Activated CD4-positive, alpha-beta memory T cell treated with anti-CD3 and anti-CD28 coated beads for 36 hours (primary cell): ENCODE results near the gene CBLC. TPM values are rescaled to one million over a fixed set of nuclear protein-coding genes. Genes with fewer than 3 reads are reported as not detected.

ENCODE experiments used
- CTCF ChIA-PET: fragments of 350-600 bp; sonication (Branson Sonifier 250); formaldehyde crosslinking; loops from one replicate; lab custom pipeline; 2021; ENCODE audit warnings: antibody characterized with exemption, inconsistent platforms; lab: Charles Lee
- POLR2A ChIA-PET: fragments of 350-600 bp; sonication (Branson Sonifier 250); formaldehyde crosslinking; loops from one replicate; lab custom pipeline; 2021; ENCODE audit warnings: antibody characterized with exemption; lab: Charles Lee
- DNase-seq: peaks from one replicate; pipeline ENCODE4 v3.0.0-alpha.2; 2020
- H3K27ac Mint-ChIP-seq: one replicate; pipeline ENCODE4 v1.8.0; 2021; ENCODE audit warnings: mixed read lengths
- H3K27me3 Mint-ChIP-seq: one replicate; pipeline ENCODE4 v1.8.0; 2021; ENCODE audit warnings: mixed read lengths
- H3K36me3 Mint-ChIP-seq: one replicate; pipeline ENCODE4 v1.8.0; 2021; ENCODE audit warnings: mixed read lengths
- H3K4me1 Mint-ChIP-seq: one replicate; pipeline ENCODE4 v1.8.0; 2021; ENCODE audit warnings: low read depth, mixed read lengths
- H3K4me3 Mint-ChIP-seq: one replicate; pipeline ENCODE4 v1.8.0; 2021; ENCODE audit warnings: mild to moderate bottlenecking, mixed read lengths
- H3K9me3 Mint-ChIP-seq: one replicate; pipeline ENCODE4 v1.8.0; 2021; ENCODE audit warnings: mixed read lengths
- intact Hi-C: fragments of 100-400 bp; cut with micrococcal nuclease; formaldehyde crosslinking; loops from one replicate; pipeline ENCODE4 v1.15.1; 2023
- total RNA-seq, 2 experiments: library from RNA; stranded (reverse); gene quantifications; one replicate each; pipeline ENCODE4 v1.2.3, GENCODE V29; 2021

Gene CBLC
- not detected for total RNA-seq

GRCh38 chr19:44777715-44778347 is at the start of gene CBLC:
CBLC (plus strand) TSS chr19:44777890; CDS start chr19:44777932, 42 bp downstream.
- Mint-ChIP-seq H3K27me3 (peaks cover 3% of the 10 kb centered on the region), H3K9me3 (no peaks in the 10 kb centered on the region), H3K4me3 (no peak within 1 kb of the TSS), H3K27ac (no peak within 1 kb of the TSS), H3K4me1 (no peaks in the 10 kb centered on the region), H3K36me3 (no peaks in the 10 kb centered on the region)
- intact Hi-C loops = no loop called here
- CTCF ChIA-PET = interaction anchor here (13.9 kb wide), 1 partner anchor 55 kb away, joined by 434 read pairs; no protein-coding TSS in a partner anchor
- DNase-seq = no peak
- POLR2A ChIA-PET = no interaction called here

GRCh38 chr19:44728178-44728577 is 49.5 kb upstream of the CBLC start:
- no peaks in the 10 kb centered on the region for H3K36me3 Mint-ChIP-seq
- ChIA-PET POLR2A (interaction anchor here (1.0 to 1.1 kb wide), 2 partner anchors 21 to 43 kb away, joined by 3 read pairs; no protein-coding TSS in a partner anchor), CTCF (interaction anchor here (0.8 to 4.8 kb wide), 5 partner anchors 13 to 71 kb away, joined by 3 to 36 read pairs (median 4); no protein-coding TSS in a partner anchor)
- H3K9me3 Mint-ChIP-seq = no peaks in the 10 kb centered on the region
- H3K27me3 Mint-ChIP-seq = peaks cover 2% of the 10 kb centered on the region
- H3K4me3 Mint-ChIP-seq = peak overlapping the region; percentile 0
- H3K27ac Mint-ChIP-seq = peak overlapping the region; percentile 42
- peak; percentile 32 for DNase-seq
- H3K4me1 Mint-ChIP-seq = peaks cover 23% of the 10 kb centered on the region
- intact Hi-C loops = no loop called here

GRCh38 chr19:44729516-44730033 is 48.1 kb upstream of the CBLC start:
- H3K9me3 Mint-ChIP-seq = peaks cover 2% of the 10 kb centered on the region
- peaks cover 10% of the 10 kb centered on the region for H3K4me1 Mint-ChIP-seq
- ChIA-PET CTCF (interaction anchor here (0.7 to 4.8 kb wide), 3 partner anchors 42 to 55 kb away, joined by 3 to 36 read pairs (median 8); no protein-coding TSS in a partner anchor), POLR2A (interaction anchor here (1.7 kb wide), 1 partner anchor 23 kb away, joined by 4 read pairs; no protein-coding TSS in a partner anchor)
- DNase-seq = no peak
- no peak overlapping the region for H3K4me3 Mint-ChIP-seq
- no peak overlapping the region for H3K27ac Mint-ChIP-seq
- intact Hi-C loops = no loop called here
- no peaks in the 10 kb centered on the region for H3K27me3 Mint-ChIP-seq
- H3K36me3 Mint-ChIP-seq = no peaks in the 10 kb centered on the region

GRCh38 chr19:44731081-44731480 is 46.6 kb upstream of the CBLC start:
- no peaks in the 10 kb centered on the region for H3K27me3 Mint-ChIP-seq
- no peak overlapping the region for H3K4me3 Mint-ChIP-seq
- peaks cover 2% of the 10 kb centered on the region for H3K9me3 Mint-ChIP-seq
- ChIA-PET CTCF (interaction anchor here (1.4 to 4.8 kb wide), 3 partner anchors 8 to 42 kb away, joined by 4 to 36 read pairs (median 21); no protein-coding TSS in a partner anchor), POLR2A (no interaction called here)
- no peaks in the 10 kb centered on the region for H3K36me3 Mint-ChIP-seq
- no peak for DNase-seq
- intact Hi-C loops = no loop called here
- H3K4me1 Mint-ChIP-seq = peaks cover 14% of the 10 kb centered on the region
- no peak overlapping the region for H3K27ac Mint-ChIP-seq

GRCh38 chr19:44731622-44732021 is 46.1 kb upstream of the CBLC start:
- no peaks in the 10 kb centered on the region for H3K36me3 Mint-ChIP-seq
- intact Hi-C loops = no loop called here
- DNase-seq = no peak
- no peak overlapping the region for H3K27ac Mint-ChIP-seq
- peaks cover 2% of the 10 kb centered on the region for H3K9me3 Mint-ChIP-seq
- POLR2A ChIA-PET = no interaction called here
- no peak overlapping the region for H3K4me3 Mint-ChIP-seq
- CTCF ChIA-PET = interaction anchor here (1.4 to 4.8 kb wide), 3 partner anchors 8 to 42 kb away, joined by 4 to 36 read pairs (median 21); no protein-coding TSS in a partner anchor
- H3K4me1 Mint-ChIP-seq = peaks cover 14% of the 10 kb centered on the region
- H3K27me3 Mint-ChIP-seq = no peaks in the 10 kb centered on the region

GRCh38 chr19:44732235-44733014 is 45.3 kb upstream of the CBLC start:
- H3K9me3 Mint-ChIP-seq = peaks cover 2% of the 10 kb centered on the region
- H3K4me1 Mint-ChIP-seq = peaks cover 17% of the 10 kb centered on the region
- ChIA-PET CTCF (interaction anchor here (1.0 to 2.9 kb wide), 4 partner anchors 9 to 112 kb away, joined by 3 to 21 read pairs (median 8); no protein-coding TSS in a partner anchor), POLR2A (interaction anchor here (1.4 kb wide), 1 partner anchor 25 kb away, joined by 3 read pairs; no protein-coding TSS in a partner anchor)
- intact Hi-C loops = no loop called here
- no peak overlapping the region for H3K4me3 Mint-ChIP-seq
- no peak for DNase-seq
- H3K27me3 Mint-ChIP-seq = no peaks in the 10 kb centered on the region
- H3K27ac Mint-ChIP-seq = no peak overlapping the region
- H3K36me3 Mint-ChIP-seq = no peaks in the 10 kb centered on the region

GRCh38 chr19:44734357-44734756 is 43.3 kb upstream of the CBLC start:
- POLR2A ChIA-PET = no interaction called here
- Mint-ChIP-seq H3K4me3 (no peak overlapping the region), H3K9me3 (peaks cover 2% of the 10 kb centered on the region), H3K27me3 (no peaks in the 10 kb centered on the region), H3K4me1 (peaks cover 8% of the 10 kb centered on the region), H3K27ac (no peak overlapping the region), H3K36me3 (no peaks in the 10 kb centered on the region)
- CTCF ChIA-PET = interaction anchor here (2.7 kb wide), 1 partner anchor 36 kb away, joined by 12 read pairs; no protein-coding TSS in a partner anchor
- DNase-seq = no peak
- intact Hi-C loops = no loop called here

- ChIA-PET POLR2A (no interaction called here), CTCF (no interaction called here)
- peak overlapping the region; percentile 19 for H3K27ac Mint-ChIP-seq
- peaks cover 8% of the 10 kb centered on the region for H3K4me1 Mint-ChIP-seq
- no peaks in the 10 kb centered on the region for H3K36me3 Mint-ChIP-seq
- no peak overlapping the region for H3K4me3 Mint-ChIP-seq
- H3K27me3 Mint-ChIP-seq = no peaks in the 10 kb centered on the region
- intact Hi-C loops = no loop called here
- peaks cover 2% of the 10 kb centered on the region for H3K9me3 Mint-ChIP-seq
- no peak for DNase-seq
These were observed 42.7 kb upstream of the CBLC start for GRCh38 chr19:44735011-44735410.

- Mint-ChIP-seq H3K9me3 (peaks cover 2% of the 10 kb centered on the region), H3K4me3 (no peak overlapping the region), H3K4me1 (peaks cover 18% of the 10 kb centered on the region), H3K27ac (no peak overlapping the region), H3K27me3 (no peaks in the 10 kb centered on the region), H3K36me3 (no peaks in the 10 kb centered on the region)
- CTCF ChIA-PET = interaction anchor here (4.9 kb wide), 1 partner anchor 13 kb away, joined by 28 read pairs; no protein-coding TSS in a partner anchor
- no peak for DNase-seq
- intact Hi-C loops = no loop called here
- POLR2A ChIA-PET = no interaction called here
These were observed 40.2 kb upstream of the CBLC start for GRCh38 chr19:44737238-44738071.

- intact Hi-C loops = no loop called here
- no peak for DNase-seq
- Mint-ChIP-seq H3K27ac (no peak overlapping the region), H3K9me3 (peaks cover 2% of the 10 kb centered on the region), H3K27me3 (no peaks in the 10 kb centered on the region), H3K36me3 (no peaks in the 10 kb centered on the region), H3K4me1 (peaks cover 21% of the 10 kb centered on the region), H3K4me3 (peak overlapping the region; percentile 7)
- POLR2A ChIA-PET = no interaction called here
- CTCF ChIA-PET = interaction anchor here (1.1 to 4.9 kb wide), 4 partner anchors 14 to 49 kb away, joined by 3 to 28 read pairs (median 4); no protein-coding TSS in a partner anchor
These were observed 39.6 kb upstream of the CBLC start for GRCh38 chr19:44738136-44738535.
